Mucosa of gallbladder (tissue), 1 donor: ENCODE results near the gene CCDC197. TPM values are rescaled to one million over a fixed set of nuclear protein-coding genes. Genes with fewer than 3 reads are reported as not detected.

Source experiments
- DNase-seq: peaks from one replicate; pipeline ENCODE4 v3.0.0-alpha.2; 2020; ENCODE audit warnings: low spot score
- total RNA-seq: library from RNA; stranded (reverse); gene quantifications from one replicate; pipeline ENCODE4 v1.2.1, GENCODE V29; 2021
- donor health status: DM: no; HTN: no; CAD: no.

CCDC197 gene
- total RNA-seq, 1 donor from 2014 or later: not detected

- DNase-seq: no peak
Measured at GRCh38 chr14:94043111-94043755, 46.1 kb downstream of the CCDC197 start.

DNA sequence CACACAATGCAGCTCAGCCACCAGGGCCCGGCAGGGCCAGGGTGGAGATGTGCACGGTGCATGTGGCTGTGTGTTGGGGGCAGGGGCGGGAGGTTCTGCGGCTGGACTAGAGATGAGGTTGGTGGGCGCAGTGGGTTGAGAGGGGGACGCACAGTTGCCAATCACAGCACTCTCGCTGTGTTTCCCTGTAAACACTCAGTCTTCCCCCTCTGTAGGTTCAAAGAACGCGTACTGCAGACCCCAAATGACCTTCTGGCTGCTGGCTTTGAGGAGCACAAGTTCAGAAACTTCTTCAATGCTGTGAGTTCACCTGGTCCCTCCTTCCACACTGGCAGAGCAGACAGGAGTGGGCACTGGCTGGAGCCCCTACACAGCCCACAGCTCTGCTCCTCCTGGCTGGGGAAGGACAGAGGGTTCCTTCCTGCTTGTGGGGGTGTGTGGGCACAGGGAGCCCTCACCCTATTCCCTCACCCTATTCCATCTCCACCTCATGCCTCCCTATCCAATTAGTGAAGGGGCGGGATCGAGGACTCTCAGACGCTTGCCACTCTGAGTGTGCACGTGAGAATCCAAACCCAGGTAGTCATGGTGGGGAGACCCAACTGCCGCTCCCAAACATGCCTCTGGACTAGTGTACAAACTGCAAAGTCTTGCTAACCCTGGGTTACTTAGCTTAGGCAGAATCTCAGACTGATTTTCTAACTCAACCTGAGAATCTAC lies 46.8 kb downstream of the CCDC197 start:
- no peak for DNase-seq

GRCh38 chr14:94044476-94045091 lies 47.5 kb downstream of the CCDC197 start:
- no peak for DNase-seq

- no peak for DNase-seq
Measured at GRCh38 chr14:94045101-94045500, 48.0 kb downstream of the CCDC197 start.

DNA sequence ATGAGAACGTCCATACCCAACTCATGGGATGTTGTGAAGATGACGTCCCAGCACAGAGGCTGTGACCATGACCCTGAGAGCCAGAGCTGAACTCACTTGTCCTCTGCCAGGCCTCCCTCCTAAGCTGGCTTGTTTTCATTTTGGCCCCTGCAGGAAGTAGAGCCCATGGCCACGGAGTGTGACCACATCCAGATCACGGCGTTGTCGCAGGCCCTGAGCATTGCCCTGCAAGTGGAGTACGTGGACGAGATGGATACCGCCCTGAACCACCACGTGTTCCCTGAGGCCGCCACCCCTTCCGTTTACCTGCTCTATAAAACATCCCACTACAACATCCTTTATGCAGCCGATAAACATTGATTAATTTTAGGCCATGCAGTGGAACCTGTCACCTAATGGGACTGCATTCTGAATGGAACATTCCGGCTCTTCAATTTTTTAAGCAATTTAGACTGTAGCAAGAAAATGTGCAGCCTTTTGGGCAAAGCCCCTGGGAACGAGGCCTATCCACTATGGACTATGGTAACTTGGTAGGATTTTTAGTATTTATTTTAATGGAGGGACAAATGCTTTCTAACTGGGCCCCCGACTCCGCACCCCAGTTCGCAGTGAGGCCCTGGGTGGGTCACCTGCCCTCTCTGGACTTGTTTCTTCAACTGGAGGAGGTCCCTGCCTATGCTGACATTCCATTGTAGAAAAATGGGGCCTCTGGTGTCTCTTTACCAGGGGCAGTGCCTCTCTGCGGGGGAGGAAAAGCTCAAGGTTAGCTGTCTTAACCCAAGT lies 48.7 kb downstream of the CCDC197 start:
- DNase-seq: no peak

DNA sequence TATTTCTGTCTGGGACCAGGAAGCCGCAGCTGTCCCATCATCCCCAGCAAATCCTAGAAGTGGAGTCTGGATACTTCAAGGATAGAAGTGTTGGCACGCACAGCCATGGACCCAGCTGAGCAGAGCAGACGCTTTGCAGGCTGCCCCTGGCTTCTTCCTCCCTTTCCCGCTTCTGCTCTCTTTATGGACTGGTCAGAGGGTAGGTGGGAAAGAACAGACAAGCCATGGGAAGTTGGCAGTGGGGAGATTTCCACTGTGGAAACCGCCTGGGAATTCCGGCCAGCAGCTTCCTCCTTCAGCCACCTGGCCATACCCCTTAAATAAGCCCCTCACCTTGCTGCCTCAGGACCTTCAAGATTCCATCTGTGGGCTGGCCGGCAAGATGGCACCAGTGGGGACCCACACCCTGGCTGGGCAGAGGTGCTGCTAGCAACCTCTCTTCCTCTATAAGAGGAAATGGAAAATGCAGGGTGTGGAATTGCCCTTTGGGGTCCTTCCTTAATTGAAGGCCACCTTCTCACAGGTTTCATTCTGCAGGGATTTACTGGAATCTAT lies 49.7 kb downstream of the CCDC197 start:
- no peak for DNase-seq

DNA sequence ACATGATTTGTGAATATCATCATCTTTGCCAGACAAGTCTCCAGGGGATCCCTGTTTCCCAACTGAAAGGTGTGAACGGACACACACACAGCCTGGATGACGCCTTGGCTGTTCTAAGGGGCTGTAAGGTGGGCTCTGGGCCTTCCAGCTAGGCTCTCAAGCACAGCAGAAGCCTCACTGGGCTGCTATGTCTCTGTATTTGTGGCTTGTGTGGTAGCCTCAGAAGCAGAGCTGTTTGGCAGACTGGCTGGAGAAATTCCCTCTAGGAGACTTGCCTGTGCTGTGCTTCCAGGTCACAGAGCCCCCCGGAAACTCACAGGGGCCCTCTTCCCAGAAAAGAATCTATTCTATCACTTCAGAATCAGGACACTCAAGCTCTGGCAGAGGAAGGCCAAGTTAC lies 50.5 kb downstream of the CCDC197 start:
- no peak for DNase-seq

DNA sequence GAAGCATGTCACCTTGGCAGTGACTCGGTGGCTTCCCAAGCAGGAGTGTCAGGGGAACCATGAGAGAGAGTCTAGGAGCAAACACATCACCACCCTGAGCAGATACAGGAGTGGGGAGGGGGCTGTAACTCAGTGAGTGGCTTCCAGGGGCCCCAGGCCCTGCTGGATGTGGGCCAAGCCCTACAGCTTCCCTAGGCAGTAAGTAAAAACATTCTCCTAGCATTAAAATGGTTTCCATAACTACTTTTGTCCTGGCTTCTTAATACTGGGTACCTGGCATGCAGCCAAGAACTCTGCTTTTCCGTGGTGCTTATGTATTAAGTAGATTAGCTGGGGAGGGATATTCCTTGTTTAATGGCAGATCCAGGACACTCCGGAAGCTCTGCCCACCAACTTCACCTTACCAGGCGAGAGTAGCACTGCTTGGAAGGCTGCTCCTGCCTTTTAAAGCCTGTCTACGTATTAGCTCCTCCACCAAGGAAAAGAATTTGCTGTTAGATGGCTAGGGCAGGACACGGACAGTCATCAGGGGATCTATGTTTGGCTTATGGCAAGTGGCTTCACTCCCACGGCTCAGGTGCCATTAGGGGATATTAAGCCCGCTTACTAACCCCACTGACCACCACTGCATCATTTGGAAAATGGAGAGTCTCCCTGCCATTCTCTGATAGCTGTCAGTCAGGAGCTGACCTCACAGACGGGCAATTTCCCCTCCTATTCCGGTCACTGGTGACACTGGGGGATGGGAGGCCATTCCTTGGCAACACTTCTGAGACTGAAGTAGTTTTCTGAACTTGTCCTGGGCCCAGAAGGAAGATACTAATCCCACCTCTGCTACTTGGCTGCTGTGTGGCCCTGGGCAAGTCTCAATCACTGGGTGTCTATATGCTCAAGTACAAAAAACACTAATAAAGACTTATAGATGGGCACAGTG lies 51.9 kb downstream of the CCDC197 start:
- no peak for DNase-seq

GRCh38 chr14:94049625-94050023 lies 52.5 kb downstream of the CCDC197 start:
- DNase-seq: no peak

DNA sequence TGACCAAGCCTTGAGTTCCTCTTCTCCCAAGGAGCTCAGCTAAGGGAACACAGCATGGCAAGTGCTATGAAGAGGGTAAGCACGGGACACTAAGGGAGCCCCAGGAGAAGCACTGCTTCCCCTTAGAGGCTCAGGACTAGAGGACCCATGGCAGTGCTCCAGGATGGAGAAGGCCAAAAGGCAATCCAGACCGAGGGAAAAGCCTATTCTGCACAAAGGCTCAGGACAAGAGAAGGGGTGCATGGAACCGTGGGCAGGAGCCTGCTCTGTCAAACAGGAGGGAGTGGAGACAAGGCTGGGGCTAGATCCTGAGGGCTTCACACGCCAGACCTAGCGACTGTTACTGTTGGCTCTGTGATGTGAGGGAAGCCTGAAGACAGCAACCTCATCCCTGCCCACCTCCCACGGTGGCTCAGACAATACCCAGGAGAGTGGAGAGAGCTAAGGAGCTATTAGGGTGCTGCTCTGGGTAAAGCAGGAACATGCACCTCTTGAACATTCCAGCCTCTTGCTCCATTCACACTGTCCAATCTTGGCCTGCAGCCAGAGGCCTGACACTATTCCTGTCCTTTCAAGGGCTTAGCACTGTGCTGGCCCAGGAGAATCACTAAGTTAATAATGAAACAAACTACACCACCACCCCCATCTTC lies 53.3 kb downstream of the CCDC197 start:
- DNase-seq: no peak

DNA sequence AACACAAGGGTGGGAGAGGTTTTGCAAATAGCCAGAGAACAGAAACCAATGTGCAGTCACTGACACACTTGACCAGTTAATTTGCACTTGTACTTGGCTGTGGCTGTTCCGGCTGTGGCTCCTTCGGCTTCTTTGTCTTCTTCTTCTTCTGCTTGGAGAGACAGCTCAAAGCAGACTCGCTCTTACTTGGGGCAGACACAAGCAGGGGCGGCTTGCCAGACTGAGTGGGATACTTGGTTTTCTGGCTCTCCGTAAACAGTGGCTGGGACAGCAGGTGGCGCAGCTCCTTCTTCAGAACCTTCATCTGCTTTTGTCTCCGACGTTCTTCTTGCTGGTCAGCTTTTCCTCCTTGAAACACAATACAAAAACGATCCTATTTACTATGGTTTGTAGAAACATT lies 54.0 kb downstream of the CCDC197 start:
- DNase-seq: peak; percentile 48

DNA sequence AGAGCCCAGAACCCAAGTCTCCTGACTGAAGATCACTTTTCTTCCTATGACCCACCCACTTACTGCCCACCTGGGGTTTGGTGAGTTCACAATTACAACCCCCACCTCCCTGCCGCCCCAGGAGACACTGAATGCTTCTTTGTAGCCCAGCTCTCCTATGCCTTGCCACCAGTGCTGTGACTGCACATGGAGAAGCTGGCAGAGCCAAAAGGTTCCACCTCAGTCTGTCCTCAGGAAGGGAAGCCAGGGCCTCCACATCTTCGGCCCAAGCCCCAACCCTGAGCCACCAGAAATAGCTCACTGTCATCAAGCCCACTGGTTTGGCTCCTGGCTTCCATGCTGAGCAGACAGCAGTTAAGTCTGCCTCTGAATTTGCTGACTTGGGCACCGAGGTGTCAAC lies 54.7 kb downstream of the CCDC197 start:
- no peak for DNase-seq

GRCh38 chr14:94052199-94052598 lies 55.1 kb downstream of the CCDC197 start:
- no peak for DNase-seq

GRCh38 chr14:94052662-94053061 lies 55.6 kb downstream of the CCDC197 start:
- DNase-seq: no peak

GRCh38 chr14:94054401-94054800 lies 57.3 kb downstream of the CCDC197 start:
- no peak for DNase-seq

- DNase-seq: no peak
Measured at GRCh38 chr14:94054936-94055335, 57.8 kb downstream of the CCDC197 start.

- no peak for DNase-seq
Measured at GRCh38 chr14:94056579-94057308, 59.6 kb downstream of the CCDC197 start.

GRCh38 chr14:94058128-94058673 lies 61.1 kb downstream of the CCDC197 start:
- no peak for DNase-seq
